ENCODE data around the gene MAPK13. TPM values are rescaled to one million over a fixed set of nuclear protein-coding genes. Genes with fewer than 3 reads are reported as not detected.

MAPK13 gene
- total RNA-seq, 1 donor from 2014 or later: 5.8 TPM

DNA sequence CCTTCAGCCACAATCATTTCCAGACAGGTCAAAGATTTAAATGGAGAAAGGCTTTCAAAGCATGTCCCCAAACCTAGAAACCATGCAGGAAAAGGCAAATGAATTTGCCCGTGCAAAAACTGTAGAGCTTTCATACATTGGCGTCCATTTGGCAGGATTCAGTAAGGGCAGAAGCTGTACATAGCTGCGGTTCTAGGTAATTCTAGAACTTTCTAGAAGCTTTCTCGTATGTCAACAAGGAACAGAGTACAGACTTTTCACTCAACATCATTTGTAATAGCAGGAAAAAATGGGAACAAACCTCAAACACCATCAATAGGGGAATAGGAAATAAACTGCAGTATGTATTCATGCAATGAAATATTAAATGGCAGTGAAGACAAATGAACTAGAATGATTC, 11.1 kb upstream of the MAPK13 start:
- Histone ChIP-seq H3K9me3 (ENCODE audit: insufficient read depth, low read depth, low read length) (no peaks in the 10 kb centered on the region), H3K36me3 (ENCODE audit: insufficient read depth, low read length) (no peaks in the 10 kb centered on the region), H3K9ac (ENCODE audit: low read length) (no peak overlapping the region), H3K79me2 (ENCODE audit: insufficient read depth, low read length) (no peaks in the 10 kb centered on the region), H3K4me1 (ENCODE audit: insufficient read depth, low read length) (peaks cover 3% of the 10 kb centered on the region), H3K4me2 (ENCODE audit: low read length) (no peak overlapping the region), H3K27ac (ENCODE audit: low read depth, low read length) (no peak overlapping the region), H3K27me3 (ENCODE audit: insufficient read depth, low read length) (no peaks in the 10 kb centered on the region), H4K20me1 (ENCODE audit: insufficient read depth, low read length) (no peaks in the 10 kb centered on the region), H3K4me3 (ENCODE audit: insufficient read depth, low read depth, low read length) (no peak overlapping the region), H2AFZ (ENCODE audit: low read depth, low read length) (no peak overlapping the region)
- peaks cover 9% of the 10 kb centered on the region for H3K4me1 Mint-ChIP-seq (ENCODE audit: low read depth, unreplicated experiment)
- TF ChIP-seq EZH2 (IDR thresholded peaks at IDR 0.05; ENCODE audit: insufficient read depth, low read length): no peak
- TF ChIP-seq, protein P1, sequence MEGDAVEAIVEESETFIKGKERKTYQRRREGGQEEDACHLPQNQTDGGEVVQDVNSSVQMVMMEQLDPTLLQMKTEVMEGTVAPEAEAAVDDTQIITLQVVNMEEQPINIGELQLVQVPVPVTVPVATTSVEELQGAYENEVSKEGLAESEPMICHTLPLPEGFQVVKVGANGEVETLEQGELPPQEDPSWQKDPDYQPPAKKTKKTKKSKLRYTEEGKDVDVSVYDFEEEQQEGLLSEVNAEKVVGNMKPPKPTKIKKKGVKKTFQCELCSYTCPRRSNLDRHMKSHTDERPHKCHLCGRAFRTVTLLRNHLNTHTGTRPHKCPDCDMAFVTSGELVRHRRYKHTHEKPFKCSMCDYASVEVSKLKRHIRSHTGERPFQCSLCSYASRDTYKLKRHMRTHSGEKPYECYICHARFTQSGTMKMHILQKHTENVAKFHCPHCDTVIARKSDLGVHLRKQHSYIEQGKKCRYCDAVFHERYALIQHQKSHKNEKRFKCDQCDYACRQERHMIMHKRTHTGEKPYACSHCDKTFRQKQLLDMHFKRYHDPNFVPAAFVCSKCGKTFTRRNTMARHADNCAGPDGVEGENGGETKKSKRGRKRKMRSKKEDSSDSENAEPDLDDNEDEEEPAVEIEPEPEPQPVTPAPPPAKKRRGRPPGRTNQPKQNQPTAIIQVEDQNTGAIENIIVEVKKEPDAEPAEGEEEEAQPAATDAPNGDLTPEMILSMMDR (IDR thresholded peaks at IDR 0.05; ENCODE audit: insufficient read depth, low read depth, low read length): no peak
- H3K4me3 Mint-ChIP-seq (ENCODE audit: unreplicated experiment): no peak overlapping the region
- H3K9me3 Mint-ChIP-seq (ENCODE audit: unreplicated experiment): no peaks in the 10 kb centered on the region
- H3K27ac Mint-ChIP-seq (ENCODE audit: unreplicated experiment): no peak overlapping the region
- no peak for DNase-seq (ENCODE audit: low read depth)
- H3K27me3 Mint-ChIP-seq (ENCODE audit: low read depth, unreplicated experiment): no peaks in the 10 kb centered on the region
- H3K36me3 Mint-ChIP-seq (ENCODE audit: low read depth, unreplicated experiment): peaks cover 6% of the 10 kb centered on the region
- FAIRE-seq: no peak

GRCh38 chr6:36120018-36120417, 10.3 kb upstream of the MAPK13 start:
- Histone ChIP-seq H3K79me2 (ENCODE audit: insufficient read depth, low read length) (no peaks in the 10 kb centered on the region), H3K27me3 (ENCODE audit: insufficient read depth, low read length) (no peaks in the 10 kb centered on the region), H4K20me1 (ENCODE audit: insufficient read depth, low read length) (no peaks in the 10 kb centered on the region), H2AFZ (ENCODE audit: low read depth, low read length) (no peak overlapping the region), H3K9ac (ENCODE audit: low read length) (no peak overlapping the region), H3K4me1 (ENCODE audit: insufficient read depth, low read length) (peaks cover 3% of the 10 kb centered on the region), H3K4me3 (ENCODE audit: insufficient read depth, low read depth, low read length) (no peak overlapping the region), H3K36me3 (ENCODE audit: insufficient read depth, low read length) (no peaks in the 10 kb centered on the region), H3K9me3 (ENCODE audit: insufficient read depth, low read depth, low read length) (no peaks in the 10 kb centered on the region), H3K27ac (ENCODE audit: low read depth, low read length) (no peak overlapping the region), H3K4me2 (ENCODE audit: low read length) (no peak overlapping the region)
- Mint-ChIP-seq H3K27ac (ENCODE audit: unreplicated experiment) (no peak overlapping the region), H3K36me3 (ENCODE audit: low read depth, unreplicated experiment) (peaks cover 3% of the 10 kb centered on the region), H3K9me3 (ENCODE audit: unreplicated experiment) (no peaks in the 10 kb centered on the region), H3K4me1 (ENCODE audit: low read depth, unreplicated experiment) (peaks cover 9% of the 10 kb centered on the region), H3K27me3 (ENCODE audit: low read depth, unreplicated experiment) (no peaks in the 10 kb centered on the region), H3K4me3 (ENCODE audit: unreplicated experiment) (no peak overlapping the region)
- TF ChIP-seq, protein P1 (IDR thresholded peaks at IDR 0.05; ENCODE audit: insufficient read depth, low read depth, low read length): no peak
- TF ChIP-seq EZH2 (IDR thresholded peaks at IDR 0.05; ENCODE audit: insufficient read depth, low read length): no peak
- no peak for FAIRE-seq
- DNase-seq (ENCODE audit: low read depth): no peak

DNA sequence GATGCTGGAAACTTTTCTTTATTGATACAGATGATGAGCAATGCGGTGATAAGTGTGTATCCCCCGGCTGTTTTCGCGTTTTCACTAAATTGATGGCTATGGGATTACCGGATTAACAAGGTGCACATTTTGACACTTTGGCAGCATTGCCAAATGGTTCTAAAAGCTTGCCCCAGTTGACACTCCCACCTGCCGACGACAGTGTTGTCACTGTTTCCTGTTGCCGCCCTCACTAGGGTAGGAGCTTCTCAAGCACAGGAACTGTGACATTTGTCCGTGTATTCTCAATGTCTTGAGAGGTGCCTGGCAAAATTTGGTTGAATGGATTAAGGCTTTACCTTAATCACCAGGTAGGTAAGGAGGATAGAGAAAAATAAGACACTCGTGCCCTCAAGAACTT, 9.8 kb upstream of the MAPK13 start:
- H3K27ac ChIP-seq (ENCODE audit: low read depth, low read length): no peak overlapping the region
- Mint-ChIP-seq H3K27ac (ENCODE audit: unreplicated experiment) (peak overlapping the region; percentile 19), H3K4me3 (ENCODE audit: unreplicated experiment) (no peak overlapping the region), H3K27me3 (ENCODE audit: low read depth, unreplicated experiment) (no peaks in the 10 kb centered on the region), H3K9me3 (ENCODE audit: unreplicated experiment) (no peaks in the 10 kb centered on the region), H3K36me3 (ENCODE audit: low read depth, unreplicated experiment) (peaks cover 3% of the 10 kb centered on the region), H3K4me1 (ENCODE audit: low read depth, unreplicated experiment) (peaks cover 9% of the 10 kb centered on the region)
- no peaks in the 10 kb centered on the region for H3K27me3 ChIP-seq (ENCODE audit: insufficient read depth, low read length)
- TF ChIP-seq EZH2 (IDR thresholded peaks at IDR 0.05; ENCODE audit: insufficient read depth, low read length): no peak
- TF ChIP-seq, protein P1 (IDR thresholded peaks at IDR 0.05; ENCODE audit: insufficient read depth, low read depth, low read length): no peak
- FAIRE-seq: no peak
- H2AFZ ChIP-seq (ENCODE audit: low read depth, low read length): no peak overlapping the region
- peaks cover 3% of the 10 kb centered on the region for H3K4me1 ChIP-seq (ENCODE audit: insufficient read depth, low read length)
- H3K9me3 ChIP-seq (ENCODE audit: insufficient read depth, low read depth, low read length): no peaks in the 10 kb centered on the region
- H3K36me3 ChIP-seq (ENCODE audit: insufficient read depth, low read length): no peaks in the 10 kb centered on the region
- H3K4me2 ChIP-seq (ENCODE audit: low read length): no peak overlapping the region
- H3K9ac ChIP-seq (ENCODE audit: low read length): no peak overlapping the region
- no peak for DNase-seq (ENCODE audit: low read depth)
- H3K4me3 ChIP-seq (ENCODE audit: insufficient read depth, low read depth, low read length): no peak overlapping the region
- H4K20me1 ChIP-seq (ENCODE audit: insufficient read depth, low read length): no peaks in the 10 kb centered on the region
- no peaks in the 10 kb centered on the region for H3K79me2 ChIP-seq (ENCODE audit: insufficient read depth, low read length)
